Subcutaneous adipose tissue (tissue), 4 donors: Measurements from ENCODE around the gene PIP5K1C. TPM values are rescaled to one million over a fixed set of nuclear protein-coding genes. Genes with fewer than 3 reads are reported as not detected.

ENCODE experiments used
- total RNA-seq, 4 donors: library from RNA; depleted of rRNA; stranded (reverse); fragments of >200 nt; gene quantifications; one replicate each; pipeline ENCODE4 v1.1.0, GENCODE V29; 2016
- TF ChIP-seq, protein P1 (sequence below): fragments of 450-650 bp; IDR thresholded peaks from one replicate; pipeline ENCODE4 v1.5.1; 2016; ENCODE audit warnings: low read depth, mild to moderate bottlenecking, control low read depth, antibody characterized with exemption, moderate library complexity

Gene PIP5K1C
- total RNA-seq, 4 donors from 2014 or later = 10.1 to 25.4 (median 13.7) TPM

DNA sequence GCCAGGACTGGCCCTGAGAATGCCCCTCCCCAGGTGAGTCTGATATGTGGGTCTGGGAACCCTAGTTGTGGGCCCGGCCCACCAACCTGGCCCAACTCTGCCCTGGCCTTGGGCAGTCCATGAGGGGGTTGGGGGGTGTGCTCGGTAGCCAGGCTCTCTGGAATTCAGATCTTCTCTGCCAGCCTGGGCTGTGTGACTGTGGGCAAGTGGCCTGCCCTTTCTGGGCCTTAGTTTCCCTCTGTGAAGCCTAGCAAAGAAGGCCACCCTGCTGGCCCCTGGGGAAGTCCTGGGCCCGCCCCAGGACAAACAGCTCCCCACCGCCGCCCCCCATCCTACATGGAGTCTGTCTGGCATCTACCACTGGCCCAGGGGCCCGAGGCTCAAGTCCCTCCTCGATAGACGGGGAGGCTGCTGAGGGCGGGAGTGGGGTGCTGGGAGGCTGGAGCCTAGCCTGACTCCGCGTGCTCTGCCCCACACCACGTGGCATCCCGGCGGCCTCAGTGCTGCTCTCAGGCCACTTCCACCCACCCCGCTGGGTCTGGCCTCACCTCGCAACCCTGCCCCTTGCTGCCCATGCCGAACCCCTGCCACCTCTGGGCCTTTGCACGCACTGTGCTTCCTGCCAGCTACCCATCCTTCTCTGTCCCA, 85.3 kb downstream of the PIP5K1C start:
- TF ChIP-seq, protein P1, sequence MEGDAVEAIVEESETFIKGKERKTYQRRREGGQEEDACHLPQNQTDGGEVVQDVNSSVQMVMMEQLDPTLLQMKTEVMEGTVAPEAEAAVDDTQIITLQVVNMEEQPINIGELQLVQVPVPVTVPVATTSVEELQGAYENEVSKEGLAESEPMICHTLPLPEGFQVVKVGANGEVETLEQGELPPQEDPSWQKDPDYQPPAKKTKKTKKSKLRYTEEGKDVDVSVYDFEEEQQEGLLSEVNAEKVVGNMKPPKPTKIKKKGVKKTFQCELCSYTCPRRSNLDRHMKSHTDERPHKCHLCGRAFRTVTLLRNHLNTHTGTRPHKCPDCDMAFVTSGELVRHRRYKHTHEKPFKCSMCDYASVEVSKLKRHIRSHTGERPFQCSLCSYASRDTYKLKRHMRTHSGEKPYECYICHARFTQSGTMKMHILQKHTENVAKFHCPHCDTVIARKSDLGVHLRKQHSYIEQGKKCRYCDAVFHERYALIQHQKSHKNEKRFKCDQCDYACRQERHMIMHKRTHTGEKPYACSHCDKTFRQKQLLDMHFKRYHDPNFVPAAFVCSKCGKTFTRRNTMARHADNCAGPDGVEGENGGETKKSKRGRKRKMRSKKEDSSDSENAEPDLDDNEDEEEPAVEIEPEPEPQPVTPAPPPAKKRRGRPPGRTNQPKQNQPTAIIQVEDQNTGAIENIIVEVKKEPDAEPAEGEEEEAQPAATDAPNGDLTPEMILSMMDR = no peak

DNA sequence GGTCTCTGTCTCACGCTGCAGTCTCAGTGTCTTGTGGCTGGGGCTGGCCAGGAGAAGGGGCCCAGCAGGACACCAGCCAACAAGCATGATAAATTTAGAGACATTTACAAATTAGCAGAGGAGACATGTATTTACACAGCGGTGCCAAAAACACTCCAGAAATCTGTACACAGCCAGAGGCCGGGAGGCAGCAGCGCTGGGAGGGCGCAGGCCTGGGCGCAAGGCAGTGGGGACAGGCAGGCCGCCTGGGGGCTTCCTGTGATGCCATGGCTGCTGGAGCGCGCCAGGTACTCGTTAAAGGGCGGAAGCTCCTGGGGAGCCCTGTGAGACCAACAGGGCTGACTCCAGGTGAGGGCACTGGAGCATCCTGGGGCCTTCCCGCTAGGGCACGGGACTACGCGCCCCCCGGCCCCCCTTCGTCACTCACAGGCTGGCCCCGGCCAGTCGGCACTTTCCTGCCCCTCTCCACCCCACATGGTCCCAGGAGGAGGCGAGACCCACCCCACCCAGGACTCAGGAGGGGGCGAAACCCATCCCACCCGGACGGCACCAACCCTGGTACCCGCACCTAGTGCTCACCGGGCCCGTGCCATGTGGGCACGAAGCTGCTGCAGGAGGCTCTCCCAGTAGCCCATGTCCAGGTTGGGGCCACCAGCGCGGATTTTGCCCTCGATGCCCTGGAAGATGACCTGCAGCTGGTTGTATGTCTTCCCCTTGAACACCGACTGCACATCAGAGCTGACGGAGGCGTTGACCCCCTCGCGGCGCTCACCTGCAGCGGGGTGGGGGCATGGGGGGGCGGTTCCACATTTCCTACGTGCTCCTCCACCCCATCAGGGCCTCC, 86.2 kb downstream of the PIP5K1C start:
- TF ChIP-seq, protein P1 = no peak

DNA sequence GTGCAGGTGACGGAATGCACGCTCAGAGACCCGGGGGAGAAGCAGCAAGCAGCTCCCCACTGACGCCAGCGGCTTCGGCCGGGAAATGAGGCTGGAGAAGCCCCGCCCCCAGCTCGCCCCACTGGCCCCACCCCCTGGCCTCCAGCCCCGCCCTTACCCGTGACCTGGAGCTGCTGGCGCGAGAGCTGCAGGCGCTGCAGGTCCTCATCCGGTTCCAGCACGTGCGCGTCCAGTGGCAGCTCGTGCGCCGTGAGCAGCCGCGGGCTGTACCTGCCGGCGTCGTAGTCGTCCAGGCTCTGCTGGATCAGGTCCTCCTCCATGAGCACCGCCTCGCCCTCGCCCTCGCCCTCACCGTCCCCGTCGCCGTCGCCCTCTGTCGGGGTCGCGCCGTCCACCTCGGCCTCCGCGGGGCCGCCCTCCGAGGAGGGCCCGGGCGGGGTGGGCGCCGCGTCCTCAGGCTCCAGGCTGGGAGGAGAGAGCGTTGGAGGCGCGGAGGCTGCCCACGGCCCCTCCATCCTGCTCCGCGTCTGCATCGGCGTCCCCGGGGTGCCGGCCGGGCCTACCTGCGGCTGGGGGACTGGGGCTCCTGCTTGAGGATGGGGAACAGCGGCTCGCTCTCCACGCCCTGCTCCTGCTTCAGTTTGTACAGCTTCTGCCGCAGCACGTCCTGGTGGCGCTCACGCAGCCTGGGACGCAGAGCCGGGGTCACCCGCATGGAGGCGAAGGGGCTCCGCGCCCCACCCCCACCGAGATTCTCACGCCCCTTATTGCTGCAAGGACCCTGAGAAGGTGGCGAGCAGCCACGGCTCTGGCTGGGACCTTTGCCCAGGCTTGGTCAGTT, 87.1 kb downstream of the PIP5K1C start:
- TF ChIP-seq, protein P1 = no peak

DNA sequence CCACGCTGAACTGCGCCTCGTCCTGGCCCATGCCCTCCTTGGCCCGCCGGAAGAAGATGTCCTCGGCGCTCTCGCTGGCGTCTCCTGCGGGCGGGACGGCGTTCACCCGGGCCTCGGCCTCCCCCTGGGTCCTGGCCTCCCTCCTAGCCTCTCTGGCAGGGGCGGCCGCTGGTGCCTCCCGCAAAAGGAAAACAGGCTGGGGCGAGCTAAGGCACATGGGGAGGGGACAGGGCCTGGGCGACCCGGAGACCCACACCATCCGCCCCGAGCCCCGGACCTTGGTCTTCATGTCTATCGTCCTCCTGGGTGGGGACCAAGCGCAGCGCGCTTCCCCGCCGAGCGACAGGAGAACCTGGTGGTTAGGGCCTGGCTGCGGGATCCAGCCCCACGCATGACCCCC, 87.9 kb downstream of the PIP5K1C start:
- TF ChIP-seq, protein P1 = no peak

DNA sequence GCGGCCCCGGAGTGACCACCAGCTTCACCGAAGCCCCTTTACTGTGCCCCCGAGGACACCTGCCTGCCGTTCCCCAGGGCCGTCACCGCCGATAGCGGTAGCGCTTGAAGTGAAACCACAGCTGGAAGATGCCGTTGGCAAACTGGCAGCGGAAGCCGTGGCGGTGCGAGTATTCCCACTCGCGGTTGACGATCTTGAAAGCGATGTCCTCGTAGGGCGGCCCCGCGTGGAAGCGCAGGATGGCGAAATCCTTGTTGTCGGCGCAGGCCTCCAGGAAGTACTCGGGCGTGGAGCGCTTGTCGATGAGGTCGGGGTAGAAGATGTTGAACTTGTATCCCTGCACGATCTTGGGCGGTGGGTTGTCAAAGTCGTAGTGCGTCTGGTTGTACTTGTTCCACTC, 88.4 kb downstream of the PIP5K1C start:
- TF ChIP-seq, protein P1 = no peak

DNA sequence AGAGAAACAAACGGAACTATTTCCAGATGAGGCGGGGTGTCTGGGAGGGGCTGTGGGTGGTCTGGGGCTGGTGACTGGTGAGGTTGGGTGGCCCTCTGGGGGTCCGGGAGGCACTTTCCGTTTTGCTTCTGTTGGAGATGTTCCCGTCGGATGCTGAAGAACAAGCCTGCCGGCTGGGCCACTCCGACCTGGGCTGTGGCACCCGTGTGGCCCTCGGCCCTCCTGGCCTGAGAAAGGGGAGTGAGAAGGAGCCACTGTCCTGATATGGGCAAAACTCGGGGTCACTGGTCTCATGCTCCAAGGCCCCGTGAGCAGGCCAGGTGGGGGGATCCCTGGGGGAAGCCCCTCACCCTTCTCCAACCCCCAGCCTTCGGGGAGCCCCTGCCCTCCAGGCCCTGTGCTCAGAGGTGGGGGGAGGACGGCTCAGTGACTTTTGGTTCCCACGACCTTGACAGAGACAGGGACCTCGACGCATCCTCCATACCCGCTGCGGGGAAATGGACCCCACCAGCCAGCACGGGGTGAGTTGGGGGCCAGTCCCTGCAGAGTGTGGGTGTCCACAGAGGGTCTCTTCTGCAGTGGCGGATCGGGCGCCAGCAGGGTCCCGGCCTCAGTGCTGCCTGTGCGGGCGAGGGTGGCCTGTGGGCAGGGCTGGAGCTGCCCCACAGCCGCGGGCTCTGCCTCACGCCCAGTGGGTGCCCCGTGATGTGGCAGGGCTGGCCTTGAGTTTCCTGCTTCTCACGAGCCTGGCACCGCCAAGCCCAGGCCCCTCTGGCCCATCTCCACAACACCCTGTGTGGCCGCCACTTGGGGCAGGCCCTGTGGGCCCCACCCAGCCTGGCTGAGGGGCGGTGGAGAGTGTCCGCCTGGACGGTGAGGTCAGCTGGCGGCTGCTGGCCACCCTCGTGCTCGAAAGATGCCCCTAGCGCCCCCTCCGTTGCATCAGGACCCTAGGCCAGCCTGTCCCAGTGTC, 89.2 kb downstream of the PIP5K1C start:
- TF ChIP-seq, protein P1 = no peak
